Tibial nerve (tissue), 4 donors: ENCODE data around the gene TOP2B. TPM values are rescaled to one million over a fixed set of nuclear protein-coding genes. Genes with fewer than 3 reads are reported as not detected.

Source experiments
- DNase-seq, 2 donors: peaks; one replicate each; pipeline ENCODE4 v3.0.0-alpha.2; 2019; ENCODE audit warnings: low spot score in 2 of 2
- H3K27ac ChIP-seq, 4 donors: fragments of 200-600 bp; sonication (generic) in 3 of 4; one replicate each; pipeline ENCODE4 v1.5.1; 2017 to 2019; ENCODE audit warnings: mild to moderate bottlenecking in 1 of 4
- H3K27me3 ChIP-seq, 2 donors: fragments of 200-600 bp; sonication (generic) in 1 of 2; one replicate each; pipeline versions ENCODE4 v1.5.1 to v1.6.0; 2017 to 2019
- H3K36me3 ChIP-seq, 3 donors: fragments of 200-600 bp; sonication (generic); one replicate each; pipeline ENCODE4 v1.5.1; 2018 to 2019
- H3K4me1 ChIP-seq, 4 donors: fragments of 200-600 bp; sonication (generic) in 3 of 4; one replicate each; pipeline ENCODE4 v1.5.1; 2017 to 2019
- H3K4me3 ChIP-seq, 4 donors: fragments of 200-600 bp; sonication (generic) in 3 of 4; one replicate each; pipeline ENCODE4 v1.5.1; 2017 to 2019; ENCODE audit warnings: mild to moderate bottlenecking in 1 of 4, moderate library complexity in 1 of 4
- H3K9me3 ChIP-seq, 4 donors: fragments of 200-600 bp; sonication (generic) in 3 of 4; one replicate each; pipeline ENCODE4 v1.5.1; 2017 to 2019
- CTCF ChIP-seq, 5 experiments: fragments of 200-600 bp in 3 of 5; fragments of 450-650 bp in 2 of 5; sonication (generic) in 3 of 5; IDR thresholded peaks; one replicate each; pipeline ENCODE4 v1.5.1; 2016 to 2019; ENCODE audit warnings: antibody characterized with exemption in 5 of 5, mild to moderate bottlenecking in 3 of 5, moderate library complexity in 2 of 5
- EP300 ChIP-seq, 2 donors: sonication (generic); formaldehyde crosslinking; IDR thresholded peaks; one replicate each; pipeline ENCODE4 v1.6.1; 2017; ENCODE audit warnings: antibody characterized with exemption in 2 of 2, mild to moderate bottlenecking in 1 of 2
- POLR2A ChIP-seq, 2 donors: fragments of 450-650 bp; IDR thresholded peaks; one replicate each; pipeline ENCODE4 v1.6.1; 2017; ENCODE audit warnings: antibody characterized with exemption in 2 of 2, mild to moderate bottlenecking in 2 of 2, moderate library complexity in 2 of 2
- WGBS, 2 donors: methylation state at CpG; one replicate each; pipeline ENCODE4 v1.1.5; 2018; 5-methylcytosine and 5-hydroxymethylcytosine counted together
- total RNA-seq, 4 donors: library from RNA; depleted of rRNA; stranded (reverse); fragments of >200 nt; gene quantifications; one replicate each; pipeline ENCODE4 v1.1.0, GENCODE V29; 2016

TOP2B gene
- total RNA-seq, 4 donors from 2014 or later, result 85.3 to 121 (median 99.3) TPM

- peaks cover 0 to 43% (median 0%) of the 10 kb centered on the region in 3 donors for H3K36me3 ChIP-seq
- 82 to 85% methylated on average over 2 of the region's 2 CpGs for WGBS, 2 donors
- TF ChIP-seq CTCF (IDR thresholded peaks at IDR 0.05) (no peak), POLR2A (IDR thresholded peaks at IDR 0.05) (no peak), EP300 (IDR thresholded peaks at IDR 0.05) (no peak)
- H3K27me3 ChIP-seq, result no peaks in the 10 kb centered on the region
- no peak overlapping the region for H3K4me3 ChIP-seq
- no peaks in the 10 kb centered on the region for H3K9me3 ChIP-seq
- H3K27ac ChIP-seq, result no peak overlapping the region
- H3K4me1 ChIP-seq, result no peaks in the 10 kb centered on the region
- DNase-seq, result no peak
These were observed 82.5 kb downstream of the TOP2B start for GRCh38 chr3:25582242-25582641.

- TF ChIP-seq POLR2A (IDR thresholded peaks at IDR 0.05) (no peak), EP300 (IDR thresholded peaks at IDR 0.05) (no peak), CTCF (IDR thresholded peaks at IDR 0.05) (no peak)
- H3K27ac ChIP-seq, result no peak overlapping the region
- H3K4me1 ChIP-seq, result no peaks in the 10 kb centered on the region
- no peak overlapping the region for H3K4me3 ChIP-seq
- H3K27me3 ChIP-seq, result no peaks in the 10 kb centered on the region
- no peaks in the 10 kb centered on the region for H3K9me3 ChIP-seq
- no peak for DNase-seq
- peaks cover 0 to 47% (median 0%) of the 10 kb centered on the region in 3 donors for H3K36me3 ChIP-seq
- 95 to 97% methylated on average over 3 of the region's 3 CpGs for WGBS, 2 donors
These were observed 82.9 kb downstream of the TOP2B start for GRCh38 chr3:25581823-25582222.

- Histone ChIP-seq H3K4me3 (no peak overlapping the region), H3K9me3 (no peaks in the 10 kb centered on the region), H3K27ac (no peak overlapping the region), H3K36me3 (peaks cover 0 to 47% (median 0%) of the 10 kb centered on the region in 3 donors), H3K27me3 (no peaks in the 10 kb centered on the region), H3K4me1 (no peaks in the 10 kb centered on the region)
- no peak for DNase-seq
- no peak for TF ChIP-seq CTCF (IDR thresholded peaks at IDR 0.05)
- TF ChIP-seq EP300 (IDR thresholded peaks at IDR 0.05), result no peak
- no peak for TF ChIP-seq POLR2A (IDR thresholded peaks at IDR 0.05)
- WGBS, 2 donors, result 97 to 98% methylated on average over 7 of the region's 7 CpGs
These were observed 83.4 kb downstream of the TOP2B start for GRCh38 chr3:25581335-25581734.

- no peak overlapping the region for H3K4me3 ChIP-seq
- no peaks in the 10 kb centered on the region for H3K4me1 ChIP-seq
- peaks cover 0 to 54% (median 0%) of the 10 kb centered on the region in 3 donors for H3K36me3 ChIP-seq
- 86 to 88% methylated on average over 8 of the region's 8 CpGs for WGBS, 2 donors
- DNase-seq, result no peak
- H3K9me3 ChIP-seq, result no peaks in the 10 kb centered on the region
- H3K27ac ChIP-seq, result no peak overlapping the region
- H3K27me3 ChIP-seq, result no peaks in the 10 kb centered on the region
- TF ChIP-seq CTCF (IDR thresholded peaks at IDR 0.05), result no peak
- no peak for TF ChIP-seq EP300 (IDR thresholded peaks at IDR 0.05)
These were observed 84.2 kb downstream of the TOP2B start for GRCh38 chr3:25580534-25580933.

GRCh38 chr3:25578059-25578458 is 86.6 kb downstream of the TOP2B start:
- Histone ChIP-seq H3K4me1 (peaks cover 0 to 7% (median 0%) of the 10 kb centered on the region in 4 donors), H3K36me3 (peaks cover 0 to 63% (median 0%) of the 10 kb centered on the region in 3 donors), H3K4me3 (no peak overlapping the region), H3K9me3 (no peaks in the 10 kb centered on the region), H3K27ac (no peak overlapping the region), H3K27me3 (no peaks in the 10 kb centered on the region)
- no peak for TF ChIP-seq POLR2A (IDR thresholded peaks at IDR 0.05)
- no peak for TF ChIP-seq EP300 (IDR thresholded peaks at IDR 0.05)
- TF ChIP-seq CTCF (IDR thresholded peaks at IDR 0.05), result no peak
- no peak for DNase-seq
- 93% methylated on average over 10 of the region's 10 CpGs for WGBS, 2 donors
